GM19438 (cell line): ENCODE results near the gene TRIM63.

Experiments
- ATAC-seq: cut with Tn5 transposase; IDR thresholded peaks from one replicate; pipeline ENCODE4 v1.9.1; 2021; ENCODE audit warnings: low read depth; ENCODE audit not compliant: unreplicated experiment

Gene TRIM63

GRCh38 chr1:26089125-26089524 lies 21.7 kb upstream of the TRIM63 start:
- ATAC-seq, result no peak

DNA sequence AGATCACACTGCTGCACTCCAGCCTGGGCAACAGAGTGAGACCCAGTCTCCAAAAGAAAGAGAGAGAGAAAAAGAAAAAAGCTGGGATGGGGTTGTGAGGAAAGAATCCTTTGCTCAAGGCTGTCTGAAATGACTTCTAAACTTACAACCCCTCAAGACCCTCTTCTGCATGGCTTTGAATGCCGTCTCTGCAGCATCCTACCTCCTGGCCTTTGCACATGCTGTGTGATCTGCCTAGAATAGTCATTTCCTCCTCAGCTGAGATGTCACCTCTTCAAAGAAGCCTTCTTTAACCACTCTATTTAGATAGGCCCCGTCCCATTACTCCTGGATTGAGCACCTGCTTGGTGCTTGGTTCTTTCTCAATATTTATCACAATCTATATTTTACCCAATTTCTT lies 17.4 kb upstream of the TRIM63 start:
- no peak for ATAC-seq

DNA sequence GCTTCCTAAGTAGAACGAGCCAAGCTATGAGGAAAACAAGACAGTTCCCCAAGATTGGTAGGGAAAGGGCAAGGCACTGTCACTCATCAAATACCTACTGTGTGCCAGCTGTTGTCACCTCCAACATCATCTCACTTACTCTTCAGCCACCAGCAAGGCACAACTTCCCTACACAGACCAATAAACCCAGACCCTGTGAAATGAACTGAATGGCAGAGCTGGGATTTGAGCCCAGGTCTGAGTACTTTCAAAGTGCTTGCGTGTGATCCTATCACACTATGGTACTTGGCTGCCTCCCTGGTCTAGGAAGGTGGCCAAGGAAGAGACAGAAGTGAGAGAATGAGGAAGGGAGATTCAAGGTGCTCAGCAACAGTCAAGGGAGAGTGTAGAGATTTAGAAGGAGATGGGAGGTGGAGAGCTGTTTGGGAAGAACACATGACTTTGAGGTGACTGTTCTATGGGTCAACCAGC lies 16.7 kb upstream of the TRIM63 start:
- ATAC-seq, result no peak

- no peak for ATAC-seq
Measured at GRCh38 chr1:26083208-26083607, 15.8 kb upstream of the TRIM63 start.

DNA sequence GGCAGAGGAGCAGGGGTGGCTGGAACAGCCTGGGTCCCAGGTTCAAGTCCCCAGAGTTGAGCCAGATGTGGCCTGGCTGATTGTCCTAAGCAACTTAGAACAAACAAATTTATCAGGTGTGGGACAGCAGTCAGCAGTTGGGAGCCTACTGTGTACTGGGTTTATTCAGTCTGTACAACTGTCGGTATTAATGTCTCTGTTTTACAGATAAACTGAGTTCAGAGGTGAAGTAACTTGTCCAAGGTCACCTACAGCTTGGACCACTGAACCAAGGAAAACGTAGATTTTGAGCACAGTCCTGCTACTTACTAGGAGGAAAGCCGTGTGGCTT lies 14.6 kb upstream of the TRIM63 start:
- ATAC-seq, result no peak

- no peak for ATAC-seq
Measured at GRCh38 chr1:26081267-26082019, 14.0 kb upstream of the TRIM63 start.

DNA sequence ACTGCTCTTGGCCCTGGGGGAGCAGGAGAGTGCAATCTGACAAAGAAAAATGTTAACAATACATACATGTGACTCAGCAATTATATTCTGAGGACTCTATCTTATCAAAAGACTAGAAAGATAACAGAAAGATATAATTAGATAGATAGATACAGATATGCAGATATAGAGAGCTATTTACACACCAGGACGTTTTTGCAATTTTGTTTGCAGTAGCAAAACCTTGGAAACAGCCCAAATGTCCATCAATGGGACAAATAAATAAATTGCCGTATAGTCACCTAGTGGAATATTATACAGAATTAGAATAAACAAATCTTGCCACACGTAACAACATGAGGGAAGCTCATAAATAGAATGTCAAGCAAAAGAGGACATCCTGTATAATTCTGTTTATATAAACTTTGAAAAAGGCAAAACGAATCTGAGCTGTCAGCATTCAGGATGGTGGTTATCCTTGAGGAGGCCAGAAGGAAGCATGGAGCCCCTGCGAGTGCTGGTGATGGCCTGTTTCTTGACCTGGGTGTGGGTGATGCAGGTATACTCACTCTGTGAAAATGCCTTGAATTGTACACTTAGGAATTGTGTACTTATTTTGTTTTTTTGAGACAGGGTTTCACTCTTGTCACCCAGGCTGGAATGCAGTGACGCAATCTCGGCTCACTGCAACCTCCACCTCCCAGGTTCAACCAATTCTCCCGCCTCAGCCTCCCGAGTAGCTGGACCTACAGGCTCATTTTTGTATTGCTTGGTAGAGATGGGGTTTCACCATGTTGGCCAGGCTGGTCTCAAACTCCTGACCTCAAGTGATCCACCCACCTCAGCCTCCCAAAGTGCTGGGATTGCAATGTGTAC lies 12.8 kb upstream of the TRIM63 start:
- no peak for ATAC-seq

DNA sequence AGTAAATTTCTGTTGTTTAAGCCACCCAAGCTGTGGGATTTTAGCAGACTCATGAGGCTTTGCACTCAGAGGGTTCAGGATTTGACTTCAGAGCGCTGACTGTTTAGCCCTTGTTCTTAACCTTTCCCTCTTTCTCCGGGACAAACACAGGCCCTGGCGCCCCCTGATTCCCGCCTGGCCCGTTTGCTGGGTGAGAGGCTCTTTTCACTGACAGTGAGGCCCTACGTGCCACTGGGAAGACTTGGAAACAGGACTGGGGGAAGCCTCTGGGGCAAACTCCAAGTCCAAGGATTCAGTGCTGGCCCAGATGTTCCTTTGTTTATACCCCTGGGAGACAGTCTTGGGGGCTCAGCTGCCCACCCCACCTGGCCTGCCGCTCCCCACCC lies 11.7 kb upstream of the TRIM63 start:
- no peak for ATAC-seq

DNA sequence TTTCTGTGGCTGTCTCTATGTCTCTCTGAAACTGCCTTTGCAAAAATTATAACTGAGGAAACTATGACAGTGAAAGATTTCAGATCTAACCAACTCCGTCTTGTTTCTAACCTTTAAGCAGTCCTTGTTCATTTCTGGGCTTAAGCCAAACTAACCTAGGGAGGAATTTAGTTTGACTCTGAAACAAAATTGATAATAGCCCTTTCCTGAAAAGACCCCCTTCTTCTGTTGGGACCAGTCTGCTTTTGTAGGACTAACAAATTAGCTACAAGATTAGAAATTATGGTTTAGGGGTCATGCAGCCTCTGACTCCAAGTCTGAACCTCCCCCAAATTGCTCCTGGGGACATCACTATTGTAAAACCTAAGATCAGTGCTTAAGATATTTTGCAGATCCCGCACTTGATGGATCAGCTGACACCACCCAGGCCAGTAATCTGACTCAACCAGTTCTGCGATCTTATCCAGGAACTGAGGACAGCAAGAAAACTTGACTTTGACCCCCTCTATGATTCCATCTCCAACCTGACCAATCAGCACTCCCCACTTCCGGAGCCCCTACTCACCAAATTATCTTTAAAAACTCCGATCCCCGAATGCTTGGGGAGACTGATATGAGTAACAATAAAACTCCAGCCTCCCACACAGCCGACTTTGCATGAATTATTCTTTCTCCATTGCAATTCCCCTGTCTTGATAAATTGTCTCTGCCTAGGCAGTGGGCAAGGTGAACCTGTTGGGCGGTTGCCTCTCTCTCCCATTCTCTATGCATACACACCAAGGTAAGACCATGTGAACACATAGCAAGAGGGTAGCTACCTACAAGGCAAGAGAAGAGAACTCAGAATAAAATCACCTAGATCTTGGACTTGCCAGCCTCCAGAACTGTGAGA lies 11.1 kb upstream of the TRIM63 start:
- ATAC-seq, result no peak

- ATAC-seq, result no peak
Measured at GRCh38 chr1:26077524-26077923, 10.1 kb upstream of the TRIM63 start.

DNA sequence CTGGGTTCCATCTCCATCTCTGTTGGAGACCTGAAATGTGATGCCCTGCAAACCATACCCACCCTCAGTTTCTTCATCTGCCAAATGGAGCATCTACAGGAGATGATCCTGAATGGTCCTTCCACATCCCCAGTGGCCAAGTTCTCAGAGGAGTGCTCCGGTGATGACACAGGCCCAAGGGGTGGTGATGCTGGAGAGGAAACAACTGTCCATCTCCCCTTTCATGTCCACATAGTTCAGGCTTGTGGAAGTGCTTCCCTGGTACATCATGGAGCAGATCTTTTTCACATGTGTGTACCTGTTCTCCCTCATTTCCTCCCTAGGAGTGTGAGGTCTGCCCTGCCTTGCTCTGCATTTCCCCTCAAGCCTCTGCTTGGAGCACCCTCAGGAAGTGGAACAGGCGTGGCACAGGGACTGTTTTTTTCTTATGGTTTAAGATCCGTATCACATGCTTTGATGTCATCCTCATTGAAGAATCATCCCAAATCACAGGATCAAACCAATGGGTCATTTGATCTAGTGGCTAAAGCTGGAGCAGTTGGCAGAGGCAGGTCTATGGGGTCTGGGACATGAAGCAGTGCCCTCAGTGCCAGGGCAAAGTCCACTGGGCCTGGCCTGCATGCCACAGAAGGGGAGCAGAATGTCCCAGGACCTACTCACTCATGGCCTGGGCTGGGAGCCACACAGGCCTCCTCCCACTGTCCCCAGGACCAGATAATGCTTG lies 8.2 kb upstream of the TRIM63 start:
- no peak for ATAC-seq

DNA sequence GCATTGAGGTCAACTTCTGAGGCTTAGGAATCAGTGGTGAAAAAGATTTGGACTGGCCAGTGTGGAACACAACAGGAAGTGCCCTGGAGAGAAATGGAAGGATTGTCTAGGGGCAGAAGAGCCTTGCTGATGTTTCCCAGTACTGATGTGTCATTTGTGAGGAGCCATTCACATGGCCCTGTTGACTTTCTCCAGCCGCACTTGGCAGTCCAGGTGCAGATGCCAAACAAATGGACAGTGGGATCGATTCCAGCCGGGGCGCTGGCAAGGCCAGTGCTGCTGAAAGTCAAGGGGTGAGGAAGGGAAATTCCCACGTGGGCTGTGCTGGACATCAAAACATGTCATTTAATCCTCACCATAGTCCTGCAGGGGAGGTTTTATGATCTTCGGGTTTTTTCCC lies 4.9 kb upstream of the TRIM63 start:
- no peak for ATAC-seq

DNA sequence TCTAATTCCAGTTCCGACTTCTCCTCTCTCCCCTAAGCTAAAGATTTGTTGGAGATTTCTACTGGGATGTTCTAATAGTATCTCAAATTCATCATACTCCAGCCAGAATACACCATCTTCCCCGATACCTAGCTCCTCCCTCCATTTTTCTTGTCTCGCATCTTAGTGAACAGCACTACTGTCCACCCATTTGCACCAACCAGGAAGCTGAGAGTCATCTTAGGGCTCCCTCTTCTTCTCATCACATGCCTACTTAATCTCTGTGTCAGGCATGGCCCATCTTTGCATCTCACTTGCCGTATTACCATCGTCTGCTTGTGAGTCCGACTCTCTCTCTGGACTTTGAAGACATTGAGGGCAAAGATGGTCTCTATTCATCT lies 3.5 kb upstream of the TRIM63 start:
- ATAC-seq, result no peak

DNA sequence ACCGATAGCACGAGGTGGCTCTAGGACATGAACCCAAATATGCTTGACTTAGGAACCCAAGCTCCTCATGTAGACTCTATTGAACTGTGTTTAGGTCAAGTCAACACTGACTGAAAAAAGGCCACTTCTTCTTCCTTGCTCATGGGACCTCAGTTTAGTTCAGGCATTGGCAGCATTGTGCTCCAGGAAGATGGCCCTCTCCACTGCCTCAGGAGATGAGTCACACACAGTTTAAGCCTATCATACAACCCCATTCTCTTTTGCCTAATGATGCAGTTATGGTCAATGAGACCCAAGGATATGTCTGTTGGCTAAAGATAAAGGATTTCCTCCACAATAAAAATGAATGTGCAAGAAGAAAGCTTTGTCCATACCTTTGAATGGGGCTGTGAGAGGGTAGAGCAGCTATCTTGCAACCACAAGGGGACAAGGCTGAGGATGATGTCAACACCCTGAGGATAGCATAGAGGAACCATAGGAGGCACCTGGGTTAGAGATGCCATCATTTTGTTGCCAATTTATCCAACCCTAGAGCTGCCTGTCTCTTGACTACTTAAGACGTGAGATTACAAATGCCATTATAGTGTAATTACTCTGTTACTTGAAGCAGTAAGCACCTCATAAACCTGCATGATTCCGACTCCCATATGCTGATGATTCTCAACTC lies 3.0 kb upstream of the TRIM63 start:
- ATAC-seq, result no peak

- ATAC-seq, result no peak
Measured at GRCh38 chr1:26069941-26070295, 2.5 kb upstream of the TRIM63 start.

- no peak for ATAC-seq
Measured at GRCh38 chr1:26066857-26067256, 573 bp downstream of the TRIM63 start.

- ATAC-seq, result no peak
Measured at GRCh38 chr1:26066160-26066559, 1.3 kb downstream of the TRIM63 start.

DNA sequence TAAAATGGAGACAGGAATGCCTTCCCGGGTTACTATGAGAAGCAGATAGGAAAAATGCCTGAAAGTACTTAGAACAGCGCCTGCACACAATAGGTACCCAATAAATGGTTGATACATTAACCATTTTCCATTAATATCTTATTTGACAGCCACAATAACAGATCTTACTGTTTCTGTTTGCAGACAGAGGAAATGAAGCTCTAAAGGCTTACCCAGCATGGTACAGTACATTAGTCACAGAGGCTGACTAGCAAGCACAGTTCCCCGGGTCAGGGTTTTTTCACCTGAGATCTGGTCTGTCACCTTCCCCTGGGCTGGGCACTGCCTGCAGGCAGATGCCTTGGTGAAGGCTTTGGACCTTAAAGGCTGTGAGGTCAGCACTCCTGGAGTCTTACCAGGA lies 2.9 kb downstream of the TRIM63 start:
- no peak for ATAC-seq

- no peak for ATAC-seq
Measured at GRCh38 chr1:26060832-26061574, 6.4 kb downstream of the TRIM63 start.
